Muscle layer of duodenum (tissue), 2 donors: ENCODE results near the gene ZFP57.

Experiments used
- H3K27ac ChIP-seq: one replicate; pipeline ENCODE4 v1.7.0; 2013; ENCODE audit warnings: mild to moderate bottlenecking, low read length
- H3K27me3 ChIP-seq: one replicate; pipeline ENCODE4 v1.7.0; 2013; ENCODE audit warnings: low read depth, mild to moderate bottlenecking, control low read depth, low read length
- H3K36me3 ChIP-seq, 2 donors: one replicate each; pipeline ENCODE4 v1.7.0; 2013; ENCODE audit warnings: low read length in 2 of 2, control low read depth in 1 of 2, mild to moderate bottlenecking in 1 of 2; ENCODE audit not compliant: insufficient read depth in 2 of 2, control insufficient read depth in 1 of 2
- H3K4me1 ChIP-seq, 2 donors: one replicate each; pipeline ENCODE4 v1.7.0; 2013; ENCODE audit warnings: low read length in 2 of 2, mild to moderate bottlenecking in 2 of 2, control low read depth in 1 of 2, moderate library complexity in 1 of 2; ENCODE audit not compliant: insufficient read depth in 2 of 2, control insufficient read depth in 1 of 2
- H3K4me3 ChIP-seq, 2 donors: one replicate each; pipeline ENCODE4 v1.7.0; 2013; ENCODE audit warnings: low read length in 2 of 2, low read depth in 1 of 2, mild to moderate bottlenecking in 1 of 2
- H3K9me3 ChIP-seq, 2 donors: one replicate each; pipeline ENCODE4 v1.7.0; 2013; ENCODE audit warnings: low read length in 2 of 2, control low read depth in 1 of 2, mild to moderate bottlenecking in 1 of 2; ENCODE audit not compliant: control insufficient read depth in 1 of 2
- donor health status: healthy.

The ZFP57 gene

GRCh38 chr6:29628419-29629281 lies 52.3 kb downstream of the ZFP57 start:
- H3K9me3 ChIP-seq: no peaks in the 10 kb centered on the region
- peaks cover 0 to 9% of the 10 kb centered on the region in 2 donors for H3K36me3 ChIP-seq
- H3K27me3 ChIP-seq: no peaks in the 10 kb centered on the region
- peak overlapping the region; percentile 37 for H3K27ac ChIP-seq
- H3K4me3 ChIP-seq: peak overlapping the region; percentile 63 to 76
- H3K4me1 ChIP-seq: peaks cover 5 to 31% of the 10 kb centered on the region in 2 donors

GRCh38 chr6:29627755-29628418 lies 53.1 kb downstream of the ZFP57 start:
- H3K4me3 ChIP-seq: peak overlapping the region; percentile 63 to 76
- H3K36me3 ChIP-seq: peaks cover 0 to 16% of the 10 kb centered on the region in 2 donors
- H3K27me3 ChIP-seq: no peaks in the 10 kb centered on the region
- peak overlapping the region; percentile 37 for H3K27ac ChIP-seq
- no peaks in the 10 kb centered on the region for H3K9me3 ChIP-seq
- peaks cover 5 to 31% of the 10 kb centered on the region in 2 donors for H3K4me1 ChIP-seq

- peaks cover 0 to 22% of the 10 kb centered on the region in 2 donors for H3K36me3 ChIP-seq
- H3K9me3 ChIP-seq: no peaks in the 10 kb centered on the region
- H3K27me3 ChIP-seq: no peaks in the 10 kb centered on the region
- no peak overlapping the region for H3K27ac ChIP-seq
- peaks cover 5 to 29% of the 10 kb centered on the region in 2 donors for H3K4me1 ChIP-seq
- H3K4me3 ChIP-seq: peak overlapping the region in 1 of 2 donors; percentile 76
These were observed 53.8 kb downstream of the ZFP57 start for GRCh38 chr6:29626948-29627754.

- H3K27ac ChIP-seq: no peak overlapping the region
- no peak overlapping the region for H3K4me3 ChIP-seq
- H3K27me3 ChIP-seq: no peaks in the 10 kb centered on the region
- peaks cover 0 to 12% of the 10 kb centered on the region in 2 donors for H3K4me1 ChIP-seq
- H3K9me3 ChIP-seq: no peaks in the 10 kb centered on the region
- peaks cover 5 to 39% of the 10 kb centered on the region in 2 donors for H3K36me3 ChIP-seq
These were observed 55.5 kb downstream of the ZFP57 start for GRCh38 chr6:29625337-29625930.

- Histone ChIP-seq H3K9me3 (no peaks in the 10 kb centered on the region), H3K4me3 (no peak overlapping the region), H3K36me3 (peaks cover 5 to 48% of the 10 kb centered on the region in 2 donors), H3K27ac (no peak overlapping the region), H3K4me1 (peaks cover 0 to 10% of the 10 kb centered on the region in 2 donors), H3K27me3 (no peaks in the 10 kb centered on the region)
These were observed 56.4 kb downstream of the ZFP57 start for GRCh38 chr6:29624520-29624961.
